ENCODE data around the gene KCTD5. TPM values are rescaled to one million over a fixed set of nuclear protein-coding genes. Genes with fewer than 3 reads are reported as not detected.
A peak's percentile ranks its signal among the peaks of the same experiment; 100 is the strongest.
"Not testable (repeated sequence)": the region's sequence is repeated elsewhere in the genome, so short reads cannot be mapped to it uniquely, and the experiment has no call there.

Gene KCTD5
- total RNA-seq, 2 donors from 2014 or later: 29.8 to 32.6 TPM

- no peak for DNase-seq
- Histone ChIP-seq H3K9ac (ENCODE audit: extremely low read depth, low read length, poor library complexity, severe bottlenecking) (no peak overlapping the region), H3K4me3 (ENCODE audit: low read length) (no peak overlapping the region), H3K27me3 (ENCODE audit: control insufficient read depth, insufficient read depth, low read length, poor library complexity, severe bottlenecking) (no peaks in the 10 kb centered on the region), H3K36me3 (ENCODE audit: control insufficient read depth, insufficient read depth, low read length) (peaks cover 9% of the 10 kb centered on the region), H3K9me3 (ENCODE audit: control insufficient read depth, low read length) (no peaks in the 10 kb centered on the region), H3K4me1 (ENCODE audit: control insufficient read depth, insufficient read depth, low read length) (no peaks in the 10 kb centered on the region), H3K27ac (ENCODE audit: low read depth, low read length) (peak overlapping the region; percentile 44)
- peak overlapping the region; percentile 55 for H3K27ac Mint-ChIP-seq
- WGBS, 2 experiments (ENCODE audit: insufficient coverage in 1 of 2, insufficient read length in 1 of 2): 92 to 93% methylated on average over 7 to 14 of the region's 14 CpGs
- H3K27me3 Mint-ChIP-seq (ENCODE audit: insufficient read depth): no peaks in the 10 kb centered on the region
- H3K9me3 Mint-ChIP-seq: no peaks in the 10 kb centered on the region
- no peak for TF ChIP-seq CTCF (conservative IDR thresholded peaks at IDR 0.05)
- H3K4me1 Mint-ChIP-seq: peaks cover 4% of the 10 kb centered on the region
- no peak overlapping the region for H3K4me3 Mint-ChIP-seq
- H3K36me3 Mint-ChIP-seq (ENCODE audit: low read depth): peaks cover 12% of the 10 kb centered on the region
These were observed 10.1 kb downstream of the KCTD5 start for GRCh38 chr16:2692251-2692947.

GRCh38 chr16:2692948-2693651, 10.8 kb downstream of the KCTD5 start:
- H3K4me3 Mint-ChIP-seq: no peak overlapping the region
- Histone ChIP-seq H3K36me3 (ENCODE audit: control insufficient read depth, insufficient read depth, low read length) (peaks cover 15% of the 10 kb centered on the region), H3K27me3 (ENCODE audit: control insufficient read depth, insufficient read depth, low read length, poor library complexity, severe bottlenecking) (no peaks in the 10 kb centered on the region), H3K4me1 (ENCODE audit: control insufficient read depth, insufficient read depth, low read length) (no peaks in the 10 kb centered on the region), H3K9me3 (ENCODE audit: control insufficient read depth, low read length) (no peaks in the 10 kb centered on the region), H3K27ac (ENCODE audit: low read depth, low read length) (peak overlapping the region; percentile 57), H3K4me3 (ENCODE audit: low read length) (no peak overlapping the region), H3K9ac (ENCODE audit: extremely low read depth, low read length, poor library complexity, severe bottlenecking) (no peak overlapping the region)
- H3K27me3 Mint-ChIP-seq (ENCODE audit: insufficient read depth): no peaks in the 10 kb centered on the region
- peaks cover 16% of the 10 kb centered on the region for H3K36me3 Mint-ChIP-seq (ENCODE audit: low read depth)
- 88 to 89% methylated on average over 9 to 24 of the region's 24 CpGs for WGBS, 2 experiments (ENCODE audit: insufficient coverage in 1 of 2, insufficient read length in 1 of 2)
- H3K4me1 Mint-ChIP-seq: peaks cover 2% of the 10 kb centered on the region
- no peak for TF ChIP-seq CTCF (conservative IDR thresholded peaks at IDR 0.05)
- peak overlapping the region; percentile 39 for H3K27ac Mint-ChIP-seq
- DNase-seq: peak; percentile 72
- H3K9me3 Mint-ChIP-seq: no peaks in the 10 kb centered on the region

- not testable (repeated sequence) for H3K4me1 ChIP-seq (ENCODE audit: control insufficient read depth, insufficient read depth, low read length); H3K4me3 ChIP-seq (ENCODE audit: low read length); H3K9me3 ChIP-seq (ENCODE audit: control insufficient read depth, low read length); H3K27me3 ChIP-seq (ENCODE audit: control insufficient read depth, insufficient read depth, low read length, poor library complexity, severe bottlenecking); H3K27me3 Mint-ChIP-seq (ENCODE audit: insufficient read depth); H3K4me3 Mint-ChIP-seq; H3K9me3 Mint-ChIP-seq; DNase-seq; H3K27ac Mint-ChIP-seq; H3K4me1 Mint-ChIP-seq; H3K27ac ChIP-seq (ENCODE audit: low read depth, low read length); H3K9ac ChIP-seq (ENCODE audit: extremely low read depth, low read length, poor library complexity, severe bottlenecking)
- H3K36me3 ChIP-seq (ENCODE audit: control insufficient read depth, insufficient read depth, low read length): peaks cover 21% of the 10 kb centered on the region
- WGBS, 2 experiments (ENCODE audit: insufficient coverage in 1 of 2, insufficient read length in 1 of 2): 93 to 96% methylated on average over 19 to 29 of the region's 37 CpGs
- H3K36me3 Mint-ChIP-seq (ENCODE audit: low read depth): peaks cover 17% of the 10 kb centered on the region
These were observed 14.4 kb downstream of the KCTD5 start for GRCh38 chr16:2696601-2697250.
